ENCODE results near the gene INPP5K. TPM values are rescaled to one million over a fixed set of nuclear protein-coding genes. Genes with fewer than 3 reads are reported as not detected.

The INPP5K gene
- total RNA-seq, 4 donors from 2014 or later = 60.9 to 163 (median 64.7) TPM

DNA sequence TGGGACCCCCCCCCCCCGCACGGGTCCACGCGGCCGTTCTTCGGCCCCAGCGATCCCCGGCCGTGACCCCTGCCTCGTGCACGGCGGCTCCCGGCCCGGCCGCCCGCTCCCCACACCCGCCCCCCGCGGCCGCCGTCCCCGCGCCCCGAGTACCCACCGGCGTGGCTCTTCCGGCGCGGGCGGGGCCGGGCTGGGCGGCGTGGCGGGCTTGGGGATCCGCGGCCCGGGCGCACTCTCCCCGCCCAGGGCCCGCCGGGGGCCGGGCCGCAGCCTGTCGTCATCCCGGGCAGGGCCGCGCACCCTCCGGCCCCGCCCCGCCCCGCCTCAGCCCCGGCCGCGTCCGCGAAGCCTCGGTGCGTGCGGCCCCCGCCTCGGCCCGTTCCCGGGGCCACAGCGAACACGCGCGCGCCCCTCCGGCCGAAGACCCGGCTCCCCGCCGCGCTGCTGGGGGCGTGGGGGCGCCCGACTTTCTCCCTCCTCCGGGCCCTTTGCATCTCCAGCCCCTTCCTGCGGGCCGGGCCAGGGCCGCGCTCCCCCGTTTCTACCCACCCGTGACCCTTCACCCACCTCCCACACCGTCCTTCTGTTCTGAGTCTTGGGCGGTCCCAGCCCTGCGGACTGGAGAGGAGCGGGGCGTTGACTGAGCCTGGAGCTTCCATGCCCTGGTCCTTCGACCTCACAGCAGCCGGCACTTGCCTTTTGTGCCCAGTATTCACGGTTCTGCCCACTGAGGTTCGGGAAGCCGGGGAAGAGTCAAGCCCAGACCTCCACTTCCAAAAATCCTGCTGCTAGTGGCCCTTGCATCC, 24.8 kb downstream of the INPP5K start:
- Histone ChIP-seq H3K4me1 (peaks cover 7 to 59% (median 23%) of the 10 kb centered on the region in 4 donors), H3K27me3 (no peaks in the 10 kb centered on the region), H3K27ac (peak overlapping the region; percentile 88 to 99 (median 92)), H3K36me3 (peaks cover 0 to 11% (median 0%) of the 10 kb centered on the region in 3 donors), H3K4me3 (peak overlapping the region; percentile 73 to 90 (median 86)), H3K9me3 (no peaks in the 10 kb centered on the region)
- DNase-seq = peak; percentile 47 to 85 (median 83)
- TF ChIP-seq CTCF (IDR thresholded peaks at IDR 0.05) (no peak), POLR2A (IDR thresholded peaks at IDR 0.05) (no peak)

DNA sequence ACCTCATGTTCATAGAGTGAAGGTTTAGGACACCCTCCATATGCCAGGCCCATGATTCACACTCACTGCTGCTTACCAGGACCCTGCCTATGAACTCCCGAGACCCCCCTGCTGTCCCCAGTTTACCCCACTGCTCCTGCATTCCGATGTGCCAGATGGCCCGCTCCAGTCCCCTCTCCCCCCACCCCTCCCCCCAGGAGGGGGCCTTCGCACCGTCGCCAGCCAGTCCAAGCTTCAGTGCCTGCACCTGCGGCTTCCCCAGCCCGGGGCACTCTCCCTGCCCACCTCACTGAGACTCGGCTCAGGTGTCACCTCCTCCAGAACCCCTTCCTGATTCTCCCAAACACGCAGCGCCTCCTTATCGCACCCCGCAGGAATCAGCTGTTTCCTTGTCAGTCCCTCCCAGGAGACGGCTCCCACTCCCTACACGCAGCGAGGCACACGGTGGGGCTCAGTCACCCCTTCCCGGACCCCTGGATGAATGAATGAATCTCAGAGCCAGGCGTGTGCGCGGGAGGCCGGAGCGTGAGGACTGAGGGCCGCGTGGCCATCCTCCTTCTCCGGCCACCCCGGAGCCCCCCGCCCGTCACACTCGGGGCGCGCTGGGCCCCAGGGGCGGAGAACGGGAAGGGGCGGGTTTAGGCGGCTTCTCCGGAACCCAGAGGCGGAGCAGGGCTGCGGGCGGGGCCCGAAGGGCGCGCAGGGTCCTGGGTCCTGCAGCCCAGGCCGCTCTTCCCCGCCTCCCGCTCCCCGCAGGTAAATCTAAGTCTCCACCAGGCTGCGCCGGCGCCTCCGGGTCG, 25.6 kb downstream of the INPP5K start:
- no peaks in the 10 kb centered on the region for H3K27me3 ChIP-seq
- peak; percentile 76 to 87 (median 85) for DNase-seq
- H3K27ac ChIP-seq = peak overlapping the region; percentile 88 to 99 (median 92)
- peaks cover 0 to 3% (median 0%) of the 10 kb centered on the region in 3 donors for H3K36me3 ChIP-seq
- no peaks in the 10 kb centered on the region for H3K9me3 ChIP-seq
- H3K4me3 ChIP-seq = peak overlapping the region; percentile 73 to 90 (median 86)
- peaks cover 7 to 65% (median 26%) of the 10 kb centered on the region in 4 donors for H3K4me1 ChIP-seq
- TF ChIP-seq CTCF (IDR thresholded peaks at IDR 0.05) (no peak), POLR2A (IDR thresholded peaks at IDR 0.05) (peak; percentile 46 to 54)

- TF ChIP-seq POLR2A (IDR thresholded peaks at IDR 0.05) (no peak), CTCF (IDR thresholded peaks at IDR 0.05) (no peak)
- Histone ChIP-seq H3K36me3 (peaks cover 0 to 5% (median 0%) of the 10 kb centered on the region in 3 donors), H3K27me3 (no peaks in the 10 kb centered on the region), H3K4me3 (peak overlapping the region in 3 of 4 donors; percentile 63 to 88 (median 65)), H3K27ac (peak overlapping the region; percentile 88 to 99 (median 94)), H3K4me1 (peaks cover 7 to 78% (median 34%) of the 10 kb centered on the region in 4 donors), H3K9me3 (no peaks in the 10 kb centered on the region)
- DNase-seq = no peak
Measured at GRCh38 chr17:1488826-1489270, 27.6 kb downstream of the INPP5K start.

DNA sequence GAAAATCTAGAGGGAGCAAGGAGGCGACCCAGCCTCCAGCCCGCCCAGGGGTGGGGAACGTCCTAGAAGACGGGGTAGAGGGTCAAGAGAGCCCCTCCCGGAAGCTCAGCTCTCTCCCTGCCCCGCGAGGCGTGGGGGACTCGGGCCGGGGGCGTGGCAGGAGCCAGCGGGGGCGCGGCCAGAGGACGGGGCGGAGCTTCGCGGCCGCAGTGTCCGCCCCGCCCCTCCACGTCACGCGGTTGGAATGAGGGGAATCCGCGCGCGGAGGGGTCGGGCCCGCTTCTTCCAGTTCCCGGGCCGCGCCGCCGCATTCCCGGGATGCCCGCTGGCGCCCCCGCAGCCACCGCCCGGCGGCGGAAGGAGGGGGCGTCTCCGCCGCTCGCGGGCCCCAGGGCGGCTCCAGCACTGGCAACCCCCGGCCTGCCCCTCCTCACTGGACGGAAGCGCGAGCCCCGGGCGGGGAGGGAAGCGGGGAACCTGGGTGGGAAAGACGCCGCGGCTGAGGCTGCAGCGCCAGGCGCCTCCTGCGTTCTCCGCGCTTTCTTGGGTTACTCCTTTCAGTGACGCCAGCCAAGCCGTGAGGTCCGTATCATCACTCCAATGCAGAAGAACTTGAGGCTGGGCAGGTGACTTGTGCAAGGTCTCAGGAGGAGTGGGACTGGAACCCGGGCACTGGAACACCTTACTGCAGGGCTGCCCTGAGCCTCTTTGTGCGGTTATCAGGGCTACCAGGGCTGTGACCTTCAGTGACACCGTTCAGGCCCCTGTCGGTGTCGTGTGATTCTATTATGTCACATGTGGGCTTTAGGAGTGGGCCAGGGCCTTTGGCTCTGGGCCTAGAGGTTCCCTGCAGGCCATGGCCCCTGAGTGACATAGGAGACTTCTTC, 28.2 kb downstream of the INPP5K start:
- no peaks in the 10 kb centered on the region for H3K27me3 ChIP-seq
- H3K4me1 ChIP-seq = peaks cover 7 to 79% (median 34%) of the 10 kb centered on the region in 4 donors
- TF ChIP-seq POLR2A (IDR thresholded peaks at IDR 0.05) = peak in 1 of 2 donors; percentile 37
- TF ChIP-seq CTCF (IDR thresholded peaks at IDR 0.05) = peak in 2 of 6 experiments; percentile 18 to 24
- no peaks in the 10 kb centered on the region for H3K9me3 ChIP-seq
- peaks cover 0 to 12% (median 0%) of the 10 kb centered on the region in 3 donors for H3K36me3 ChIP-seq
- H3K4me3 ChIP-seq = peak overlapping the region; percentile 63 to 88 (median 73)
- peak; percentile 88 to 92 (median 91) for DNase-seq
- H3K27ac ChIP-seq = peak overlapping the region; percentile 88 to 99 (median 94)
